ENCODE results near the gene CD36.

DNA sequence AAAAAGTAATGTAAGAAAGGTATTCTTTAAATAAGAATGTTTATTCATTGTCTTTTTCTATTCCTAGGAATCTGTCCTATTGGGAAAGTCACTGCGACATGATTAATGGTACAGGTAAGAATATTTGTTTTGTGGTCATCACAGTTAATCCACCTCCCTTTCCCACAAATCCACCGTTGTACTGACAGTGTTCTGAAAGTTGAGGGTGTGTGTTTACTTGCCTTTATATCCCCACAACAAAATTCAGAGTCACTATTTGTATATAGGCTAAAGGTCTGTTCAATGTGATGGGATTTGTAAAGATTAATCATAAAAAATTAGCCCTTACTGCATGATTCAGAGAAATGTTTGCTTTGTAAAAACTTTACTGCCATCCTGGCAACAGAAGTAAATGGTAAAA, 27.9 kb downstream of the CD36 start:
- TF ChIP-seq, protein P1, sequence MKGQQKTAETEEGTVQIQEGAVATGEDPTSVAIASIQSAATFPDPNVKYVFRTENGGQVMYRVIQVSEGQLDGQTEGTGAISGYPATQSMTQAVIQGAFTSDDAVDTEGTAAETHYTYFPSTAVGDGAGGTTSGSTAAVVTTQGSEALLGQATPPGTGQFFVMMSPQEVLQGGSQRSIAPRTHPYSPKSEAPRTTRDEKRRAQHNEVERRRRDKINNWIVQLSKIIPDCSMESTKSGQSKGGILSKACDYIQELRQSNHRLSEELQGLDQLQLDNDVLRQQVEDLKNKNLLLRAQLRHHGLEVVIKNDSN (CRISPR knock-in tag; IDR thresholded peaks at IDR 0.05), result no peak
- TF ChIP-seq, protein P2, sequence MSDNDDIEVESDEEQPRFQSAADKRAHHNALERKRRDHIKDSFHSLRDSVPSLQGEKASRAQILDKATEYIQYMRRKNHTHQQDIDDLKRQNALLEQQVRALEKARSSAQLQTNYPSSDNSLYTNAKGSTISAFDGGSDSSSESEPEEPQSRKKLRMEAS (CRISPR knock-in tag; IDR thresholded peaks at IDR 0.05), result no peak
- TF ChIP-seq, protein P3, sequence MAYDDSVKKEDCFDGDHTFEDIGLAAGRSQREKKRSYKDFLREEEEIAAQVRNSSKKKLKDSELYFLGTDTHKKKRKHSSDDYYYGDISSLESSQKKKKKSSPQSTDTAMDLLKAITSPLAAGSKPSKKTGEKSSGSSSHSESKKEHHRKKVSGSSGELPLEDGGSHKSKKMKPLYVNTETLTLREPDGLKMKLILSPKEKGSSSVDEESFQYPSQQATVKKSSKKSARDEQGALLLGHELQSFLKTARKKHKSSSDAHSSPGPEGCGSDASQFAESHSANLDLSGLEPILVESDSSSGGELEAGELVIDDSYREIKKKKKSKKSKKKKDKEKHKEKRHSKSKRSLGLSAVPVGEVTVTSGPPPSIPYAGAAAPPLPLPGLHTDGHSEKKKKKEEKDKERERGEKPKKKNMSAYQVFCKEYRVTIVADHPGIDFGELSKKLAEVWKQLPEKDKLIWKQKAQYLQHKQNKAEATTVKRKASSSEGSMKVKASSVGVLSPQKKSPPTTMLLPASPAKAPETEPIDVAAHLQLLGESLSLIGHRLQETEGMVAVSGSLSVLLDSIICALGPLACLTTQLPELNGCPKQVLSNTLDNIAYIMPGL (CRISPR knock-in tag; IDR thresholded peaks at IDR 0.05), result no peak
- TF ChIP-seq, protein P4, sequence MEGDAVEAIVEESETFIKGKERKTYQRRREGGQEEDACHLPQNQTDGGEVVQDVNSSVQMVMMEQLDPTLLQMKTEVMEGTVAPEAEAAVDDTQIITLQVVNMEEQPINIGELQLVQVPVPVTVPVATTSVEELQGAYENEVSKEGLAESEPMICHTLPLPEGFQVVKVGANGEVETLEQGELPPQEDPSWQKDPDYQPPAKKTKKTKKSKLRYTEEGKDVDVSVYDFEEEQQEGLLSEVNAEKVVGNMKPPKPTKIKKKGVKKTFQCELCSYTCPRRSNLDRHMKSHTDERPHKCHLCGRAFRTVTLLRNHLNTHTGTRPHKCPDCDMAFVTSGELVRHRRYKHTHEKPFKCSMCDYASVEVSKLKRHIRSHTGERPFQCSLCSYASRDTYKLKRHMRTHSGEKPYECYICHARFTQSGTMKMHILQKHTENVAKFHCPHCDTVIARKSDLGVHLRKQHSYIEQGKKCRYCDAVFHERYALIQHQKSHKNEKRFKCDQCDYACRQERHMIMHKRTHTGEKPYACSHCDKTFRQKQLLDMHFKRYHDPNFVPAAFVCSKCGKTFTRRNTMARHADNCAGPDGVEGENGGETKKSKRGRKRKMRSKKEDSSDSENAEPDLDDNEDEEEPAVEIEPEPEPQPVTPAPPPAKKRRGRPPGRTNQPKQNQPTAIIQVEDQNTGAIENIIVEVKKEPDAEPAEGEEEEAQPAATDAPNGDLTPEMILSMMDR (IDR thresholded peaks at IDR 0.05), result no peak
- TF ChIP-seq, protein P5, sequence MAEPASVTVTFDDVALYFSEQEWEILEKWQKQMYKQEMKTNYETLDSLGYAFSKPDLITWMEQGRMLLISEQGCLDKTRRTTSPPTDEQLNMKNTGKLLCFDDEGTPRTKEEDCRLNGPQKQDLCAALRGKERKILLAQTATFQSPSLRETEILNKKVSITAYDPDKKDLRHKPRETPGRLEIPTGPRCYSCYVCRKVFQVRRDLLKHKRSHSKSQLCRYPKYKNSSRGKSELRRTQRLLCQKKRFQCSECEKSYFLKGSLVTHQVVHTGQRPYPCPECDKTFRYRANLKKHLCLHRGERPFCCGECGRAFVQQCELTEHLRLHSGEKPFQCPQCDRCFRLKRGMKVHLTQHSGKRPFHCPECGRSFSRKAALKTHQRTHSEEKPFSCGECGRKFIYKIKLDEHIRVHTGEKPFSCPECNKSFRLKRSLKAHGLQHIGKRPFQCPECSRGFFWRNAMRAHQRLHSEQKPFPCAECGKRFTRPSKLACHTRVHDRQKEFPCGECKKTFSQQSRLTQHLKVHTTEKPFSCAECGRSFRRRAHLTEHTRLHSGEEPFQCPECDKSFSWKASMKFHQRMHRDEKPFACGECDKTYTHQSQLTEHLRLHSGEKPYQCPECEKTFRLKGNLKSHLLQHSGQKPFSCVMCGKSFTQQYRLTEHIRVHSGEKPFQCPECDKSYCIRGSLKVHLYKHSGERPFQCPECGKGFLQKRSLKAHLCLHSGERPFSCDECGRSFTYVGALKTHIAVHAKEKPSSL (CRISPR knock-in tag; conservative IDR thresholded peaks at IDR 0.05), result no peak
- TF ChIP-seq, protein P6, sequence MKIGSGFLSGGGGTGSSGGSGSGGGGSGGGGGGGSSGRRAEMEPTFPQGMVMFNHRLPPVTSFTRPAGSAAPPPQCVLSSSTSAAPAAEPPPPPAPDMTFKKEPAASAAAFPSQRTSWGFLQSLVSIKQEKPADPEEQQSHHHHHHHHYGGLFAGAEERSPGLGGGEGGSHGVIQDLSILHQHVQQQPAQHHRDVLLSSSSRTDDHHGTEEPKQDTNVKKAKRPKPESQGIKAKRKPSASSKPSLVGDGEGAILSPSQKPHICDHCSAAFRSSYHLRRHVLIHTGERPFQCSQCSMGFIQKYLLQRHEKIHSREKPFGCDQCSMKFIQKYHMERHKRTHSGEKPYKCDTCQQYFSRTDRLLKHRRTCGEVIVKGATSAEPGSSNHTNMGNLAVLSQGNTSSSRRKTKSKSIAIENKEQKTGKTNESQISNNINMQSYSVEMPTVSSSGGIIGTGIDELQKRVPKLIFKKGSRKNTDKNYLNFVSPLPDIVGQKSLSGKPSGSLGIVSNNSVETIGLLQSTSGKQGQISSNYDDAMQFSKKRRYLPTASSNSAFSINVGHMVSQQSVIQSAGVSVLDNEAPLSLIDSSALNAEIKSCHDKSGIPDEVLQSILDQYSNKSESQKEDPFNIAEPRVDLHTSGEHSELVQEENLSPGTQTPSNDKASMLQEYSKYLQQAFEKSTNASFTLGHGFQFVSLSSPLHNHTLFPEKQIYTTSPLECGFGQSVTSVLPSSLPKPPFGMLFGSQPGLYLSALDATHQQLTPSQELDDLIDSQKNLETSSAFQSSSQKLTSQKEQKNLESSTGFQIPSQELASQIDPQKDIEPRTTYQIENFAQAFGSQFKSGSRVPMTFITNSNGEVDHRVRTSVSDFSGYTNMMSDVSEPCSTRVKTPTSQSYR (CRISPR knock-in tag; IDR thresholded peaks at IDR 0.05), result no peak
- TF ChIP-seq JUN (CRISPR knock-in tag; IDR thresholded peaks at IDR 0.05) (no peak), SMAD3 (CRISPR knock-in tag; IDR thresholded peaks at IDR 0.05; ENCODE audit: borderline replicate concordance) (no peak), NR2C2 (CRISPR knock-in tag; IDR thresholded peaks at IDR 0.05) (no peak), CREB1 (CRISPR knock-in tag; IDR thresholded peaks at IDR 0.05) (no peak)
- TF ChIP-seq, protein P7, sequence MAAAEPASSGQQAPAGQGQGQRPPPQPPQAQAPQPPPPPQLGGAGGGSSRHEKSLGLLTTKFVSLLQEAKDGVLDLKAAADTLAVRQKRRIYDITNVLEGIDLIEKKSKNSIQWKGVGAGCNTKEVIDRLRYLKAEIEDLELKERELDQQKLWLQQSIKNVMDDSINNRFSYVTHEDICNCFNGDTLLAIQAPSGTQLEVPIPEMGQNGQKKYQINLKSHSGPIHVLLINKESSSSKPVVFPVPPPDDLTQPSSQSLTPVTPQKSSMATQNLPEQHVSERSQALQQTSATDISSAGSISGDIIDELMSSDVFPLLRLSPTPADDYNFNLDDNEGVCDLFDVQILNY (CRISPR knock-in tag; IDR thresholded peaks at IDR 0.05), result no peak
- TF ChIP-seq, protein P8, sequence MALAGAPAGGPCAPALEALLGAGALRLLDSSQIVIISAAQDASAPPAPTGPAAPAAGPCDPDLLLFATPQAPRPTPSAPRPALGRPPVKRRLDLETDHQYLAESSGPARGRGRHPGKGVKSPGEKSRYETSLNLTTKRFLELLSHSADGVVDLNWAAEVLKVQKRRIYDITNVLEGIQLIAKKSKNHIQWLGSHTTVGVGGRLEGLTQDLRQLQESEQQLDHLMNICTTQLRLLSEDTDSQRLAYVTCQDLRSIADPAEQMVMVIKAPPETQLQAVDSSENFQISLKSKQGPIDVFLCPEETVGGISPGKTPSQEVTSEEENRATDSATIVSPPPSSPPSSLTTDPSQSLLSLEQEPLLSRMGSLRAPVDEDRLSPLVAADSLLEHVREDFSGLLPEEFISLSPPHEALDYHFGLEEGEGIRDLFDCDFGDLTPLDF (CRISPR knock-in tag; IDR thresholded peaks at IDR 0.05), result no peak
- TF ChIP-seq, protein P9, sequence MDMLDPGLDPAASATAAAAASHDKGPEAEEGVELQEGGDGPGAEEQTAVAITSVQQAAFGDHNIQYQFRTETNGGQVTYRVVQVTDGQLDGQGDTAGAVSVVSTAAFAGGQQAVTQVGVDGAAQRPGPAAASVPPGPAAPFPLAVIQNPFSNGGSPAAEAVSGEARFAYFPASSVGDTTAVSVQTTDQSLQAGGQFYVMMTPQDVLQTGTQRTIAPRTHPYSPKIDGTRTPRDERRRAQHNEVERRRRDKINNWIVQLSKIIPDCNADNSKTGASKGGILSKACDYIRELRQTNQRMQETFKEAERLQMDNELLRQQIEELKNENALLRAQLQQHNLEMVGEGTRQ (CRISPR knock-in tag; IDR thresholded peaks at IDR 0.05), result no peak

Measured in WTC11 (cell line).